ENCODE measurements around the gene CRISPLD2. TPM values are rescaled to one million over a fixed set of nuclear protein-coding genes. Genes with fewer than 3 reads are reported as not detected.

The CRISPLD2 gene
- total and polyA plus RNA-seq, 10 of the 15 experiments (the other 5 are each of a cell fraction or from before 2014, with no cell fraction given), result 0.03 to 0.30 (median 0.08) TPM; not detected in 5

- no peak for TF ChIP-seq PAX8 (IDR thresholded peaks at IDR 0.05)
- TF ChIP-seq, protein P1, sequence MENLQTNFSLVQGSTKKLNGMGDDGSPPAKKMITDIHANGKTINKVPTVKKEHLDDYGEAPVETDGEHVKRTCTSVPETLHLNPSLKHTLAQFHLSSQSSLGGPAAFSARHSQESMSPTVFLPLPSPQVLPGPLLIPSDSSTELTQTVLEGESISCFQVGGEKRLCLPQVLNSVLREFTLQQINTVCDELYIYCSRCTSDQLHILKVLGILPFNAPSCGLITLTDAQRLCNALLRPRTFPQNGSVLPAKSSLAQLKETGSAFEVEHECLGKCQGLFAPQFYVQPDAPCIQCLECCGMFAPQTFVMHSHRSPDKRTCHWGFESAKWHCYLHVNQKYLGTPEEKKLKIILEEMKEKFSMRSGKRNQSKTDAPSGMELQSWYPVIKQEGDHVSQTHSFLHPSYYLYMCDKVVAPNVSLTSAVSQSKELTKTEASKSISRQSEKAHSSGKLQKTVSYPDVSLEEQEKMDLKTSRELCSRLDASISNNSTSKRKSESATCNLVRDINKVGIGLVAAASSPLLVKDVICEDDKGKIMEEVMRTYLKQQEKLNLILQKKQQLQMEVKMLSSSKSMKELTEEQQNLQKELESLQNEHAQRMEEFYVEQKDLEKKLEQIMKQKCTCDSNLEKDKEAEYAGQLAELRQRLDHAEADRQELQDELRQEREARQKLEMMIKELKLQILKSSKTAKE (IDR thresholded peaks at IDR 0.05; ENCODE audit: low read depth, poor library complexity, severe bottlenecking), result no peak
- TF ChIP-seq, protein P2, sequence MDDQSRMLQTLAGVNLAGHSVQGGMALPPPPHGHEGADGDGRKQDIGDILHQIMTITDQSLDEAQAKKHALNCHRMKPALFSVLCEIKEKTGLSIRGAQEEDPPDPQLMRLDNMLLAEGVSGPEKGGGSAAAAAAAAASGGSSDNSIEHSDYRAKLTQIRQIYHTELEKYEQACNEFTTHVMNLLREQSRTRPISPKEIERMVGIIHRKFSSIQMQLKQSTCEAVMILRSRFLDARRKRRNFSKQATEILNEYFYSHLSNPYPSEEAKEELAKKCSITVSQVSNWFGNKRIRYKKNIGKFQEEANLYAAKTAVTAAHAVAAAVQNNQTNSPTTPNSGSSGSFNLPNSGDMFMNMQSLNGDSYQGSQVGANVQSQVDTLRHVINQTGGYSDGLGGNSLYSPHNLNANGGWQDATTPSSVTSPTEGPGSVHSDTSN (IDR thresholded peaks at IDR 0.05; ENCODE audit: insufficient replicate concordance, low read depth, low read length), result no peak
- intact Hi-C loops (cut with micrococcal nuclease; ENCODE audit: unreplicated experiment) (no loop called here), in situ Hi-C loops (cut with MboI) (no loop called here)
- SMC1A ChIA-PET (ENCODE audit: uncharacterized antibody, unreplicated experiment), result interaction anchor here (1.0 kb wide), 1 partner anchor 57 kb away, joined by 3 read pairs; no protein-coding TSS in a partner anchor
- RAD21 ChIA-PET (ENCODE audit: unreplicated experiment), result no interaction called here
- no peaks in the 10 kb centered on the region for H4K20me1 ChIP-seq (ENCODE audit: control insufficient read depth, insufficient read depth)
- no peaks in the 10 kb centered on the region for H3K36me3 ChIP-seq (ENCODE audit: control insufficient read depth in 2 of 2, insufficient read depth in 2 of 2, low read length in 1 of 2)
- BruUV-seq (replicated peaks), result no TSS peak
- POLR2A ChIA-PET, result no interaction called here
- peaks cover 0 to 4% of the 10 kb centered on the region in 2 experiments; a peak in 2 of 4 replicates for H3K27me3 ChIP-seq (replicated peaks in 1 of 2; ENCODE audit: control insufficient read depth in 2 of 2, insufficient read depth in 2 of 2, low read length in 1 of 2)
- CTCF ChIA-PET, result no interaction called here
- H3K4me2 ChIP-seq (ENCODE audit: control insufficient read depth, insufficient read depth), result no peak overlapping the region
- H3K27ac ChIP-seq (ENCODE audit: control insufficient read depth, insufficient read depth), result no peak overlapping the region
- H3K9ac ChIP-seq (ENCODE audit: control insufficient read depth, insufficient read depth, low read length), result no peak overlapping the region
- peaks cover 13% of the 10 kb centered on the region for H3K4me1 ChIP-seq (ENCODE audit: control insufficient read depth, insufficient read depth, low read length)
- DNase-seq (ENCODE audit: low read depth, low spot score) (no peak), FAIRE-seq (no peak), ATAC-seq (no peak)
- no peak overlapping the region for H3K4me3 ChIP-seq
- H3K79me2 ChIP-seq (ENCODE audit: control insufficient read depth, insufficient read depth, low read length), result no peaks in the 10 kb centered on the region
- no peaks in the 10 kb centered on the region; the same call in 2 of the 3 replicates for H3K9me3 ChIP-seq (replicated peaks; ENCODE audit: control insufficient read depth, insufficient read depth, low read length)
- 45% methylated on average over 2 of the region's 2 CpGs for WGBS (ENCODE audit: insufficient coverage, insufficient replicate concordance, low lambda C conversion rate, missing lambda C conversion rate)
- no peak overlapping the region for H2AFZ ChIP-seq (ENCODE audit: control insufficient read depth, low read depth, low read length)
Measured at GRCh38 chr16:84811529-84811928, 8.3 kb upstream of the CRISPLD2 start.

Data from GM12878 (cell line).